ACC112 (cell line): ENCODE results near the gene NPTXR.

ENCODE experiments used
- H2AFZ ChIP-seq: fragments of 200-600 bp; sonication (generic); one replicate; pipeline ENCODE4 v1.6.0; 2017; ENCODE audit warnings: antibody characterized with exemption, low read length; ENCODE audit not compliant: unreplicated experiment
- H3K27ac ChIP-seq: fragments of 200-600 bp; sonication (generic); 2 replicates; pipeline ENCODE4 v1.5.1; 2014; ENCODE audit warnings: low read depth, mild to moderate bottlenecking, antibody characterized with exemption, low read length, moderate library complexity
- H3K27me3 ChIP-seq: fragments of 200-600 bp; sonication (generic); 2 replicates; pipeline ENCODE4 v1.6.1; 2014; ENCODE audit warnings: mild to moderate bottlenecking, antibody characterized with exemption, low read length, moderate library complexity, mixed read lengths; ENCODE audit not compliant: insufficient read depth
- H3K36me3 ChIP-seq: fragments of 200-600 bp; sonication (generic); 2 replicates; pipeline ENCODE4 v1.6.1; 2016; ENCODE audit warnings: mild to moderate bottlenecking, antibody characterized with exemption, low read length, moderate library complexity, mixed read lengths; ENCODE audit not compliant: insufficient read depth
- H3K4me1 ChIP-seq: fragments of 200-600 bp; sonication (generic); one replicate; pipeline ENCODE4 v1.6.1; 2016; ENCODE audit warnings: low read length, mixed read lengths; ENCODE audit not compliant: insufficient read depth, unreplicated experiment, control insufficient read depth
- H3K4me3 ChIP-seq: fragments of 200-600 bp; sonication (generic); 2 replicates; pipeline ENCODE4 v1.5.1; 2014; ENCODE audit warnings: mild to moderate bottlenecking, low read depth, low read length
- H3K79me2 ChIP-seq: fragments of 200-600 bp; sonication (generic); one replicate; pipeline ENCODE4 v1.6.0; 2016; ENCODE audit warnings: low read length; ENCODE audit not compliant: control insufficient read depth, unreplicated experiment, insufficient read depth

The NPTXR gene

GRCh38 chr22:38777087-38777671 is 66.6 kb downstream of the NPTXR start:
- Histone ChIP-seq H3K79me2 (no peaks in the 10 kb centered on the region), H3K27ac (no peak overlapping the region), H2AFZ (no peak overlapping the region)

GRCh38 chr22:38776086-38776485 is 67.7 kb downstream of the NPTXR start:
- no peaks in the 10 kb centered on the region for H3K4me1 ChIP-seq
- no peak overlapping the region for H3K27ac ChIP-seq
- no peaks in the 10 kb centered on the region for H3K79me2 ChIP-seq

More at GRCh38 chr22:38777087-38777671, 66.6 kb downstream of the NPTXR start:
- Histone ChIP-seq H3K36me3 (no peaks in the 10 kb centered on the region), H3K4me3 (no peak overlapping the region), H3K27me3 (no peaks in the 10 kb centered on the region), H3K4me1 (no peaks in the 10 kb centered on the region)

GRCh38 chr22:38775656-38776055 is 68.2 kb downstream of the NPTXR start:
- no peaks in the 10 kb centered on the region for H3K36me3 ChIP-seq
- no peak overlapping the region for H3K27ac ChIP-seq
- no peaks in the 10 kb centered on the region for H3K4me1 ChIP-seq
- H3K79me2 ChIP-seq: no peaks in the 10 kb centered on the region
- no peaks in the 10 kb centered on the region for H3K27me3 ChIP-seq
- no peak overlapping the region for H3K4me3 ChIP-seq
- no peak overlapping the region for H2AFZ ChIP-seq

More at GRCh38 chr22:38776086-38776485, 67.7 kb downstream of the NPTXR start:
- H3K4me3 ChIP-seq: no peak overlapping the region
- no peaks in the 10 kb centered on the region for H3K27me3 ChIP-seq
- no peak overlapping the region for H2AFZ ChIP-seq
- H3K36me3 ChIP-seq: no peaks in the 10 kb centered on the region

GRCh38 chr22:38774496-38775166 is 69.2 kb downstream of the NPTXR start:
- Histone ChIP-seq H3K27me3 (no peaks in the 10 kb centered on the region), H3K4me3 (no peak overlapping the region), H3K36me3 (no peaks in the 10 kb centered on the region), H3K79me2 (no peaks in the 10 kb centered on the region), H2AFZ (no peak overlapping the region), H3K4me1 (no peaks in the 10 kb centered on the region), H3K27ac (no peak overlapping the region)

GRCh38 chr22:38773363-38773946 is 70.4 kb downstream of the NPTXR start:
- H3K79me2 ChIP-seq: no peaks in the 10 kb centered on the region
- H3K27me3 ChIP-seq: no peaks in the 10 kb centered on the region
- no peaks in the 10 kb centered on the region for H3K4me1 ChIP-seq
- H3K36me3 ChIP-seq: no peaks in the 10 kb centered on the region
- no peak overlapping the region for H2AFZ ChIP-seq
- no peak overlapping the region for H3K27ac ChIP-seq
- no peak overlapping the region for H3K4me3 ChIP-seq

GRCh38 chr22:38772623-38772873 is 71.3 kb downstream of the NPTXR start:
- no peaks in the 10 kb centered on the region for H3K4me1 ChIP-seq
- no peaks in the 10 kb centered on the region for H3K79me2 ChIP-seq
- no peak overlapping the region for H3K4me3 ChIP-seq
- no peaks in the 10 kb centered on the region for H3K27me3 ChIP-seq
- H3K27ac ChIP-seq: no peak overlapping the region
- no peak overlapping the region for H2AFZ ChIP-seq
- H3K36me3 ChIP-seq: no peaks in the 10 kb centered on the region

GRCh38 chr22:38770257-38770949 is 73.4 kb downstream of the NPTXR start:
- Histone ChIP-seq H2AFZ (no peak overlapping the region), H3K36me3 (no peaks in the 10 kb centered on the region), H3K27me3 (no peaks in the 10 kb centered on the region), H3K79me2 (no peaks in the 10 kb centered on the region), H3K4me3 (no peak overlapping the region), H3K27ac (no peak overlapping the region), H3K4me1 (no peaks in the 10 kb centered on the region)
